SK-N-SH (cell line): Measurements from ENCODE around the gene PRKCB. TPM values are rescaled to one million over a fixed set of nuclear protein-coding genes. Genes with fewer than 3 reads are reported as not detected.

ENCODE experiments used
- CTCF ChIA-PET: fragments of 300-600, 350-600 bp; formaldehyde crosslinking; extraction: SDS; loops from one replicate; lab custom pipeline; 2021; lab: Yijun Ruan, JAX
- POLR2A ChIA-PET: fragments of 350-600 bp; sonication (Branson Sonifier 250); formaldehyde crosslinking; extraction: SDS; loops from one replicate; lab custom pipeline; 2020; ENCODE audit warnings: antibody characterized with exemption, inconsistent platforms; lab: Yijun Ruan, JAX
- DNase-seq: peaks from one replicate; pipeline ENCODE4 v3.0.0; 2012
- H2AFZ ChIP-seq: fragments of 200-600 bp; sonication (generic); 2 replicates; pipeline ENCODE4 v1.8.1; 2016; ENCODE audit warnings: antibody characterized with exemption, mild to moderate bottlenecking, low read depth
- H3F3A ChIP-seq: fragments of 200-600 bp; sonication (generic); replicated peaks from 2 replicates; pipeline ENCODE3; 2016; ENCODE audit warnings: antibody characterized with exemption, mild to moderate bottlenecking; ENCODE audit not compliant: insufficient read depth
- H3K27ac ChIP-seq, 2 experiments: fragments of 200-500 bp in 1 of 2; fragments of 200-600 bp in 1 of 2; sonication (Bioruptor generic) in 1 of 2; sonication (generic), shearing (Covaris generic) in 1 of 2; 2 replicates each; pipeline versions ENCODE4 v1.5.1 to v1.6.1; 2014 to 2016; ENCODE audit warnings: low read depth in 2 of 2, inconsistent platforms in 1 of 2, low read length in 1 of 2, mild to moderate bottlenecking in 1 of 2, mixed read lengths in 1 of 2
- H3K27me3 ChIP-seq: fragments of 200-600 bp; sonication (generic), shearing (Covaris generic); 2 replicates; pipeline ENCODE4 v1.6.1; 2016; ENCODE audit warnings: mixed run types; ENCODE audit not compliant: insufficient read depth
- H3K36me3 ChIP-seq, 2 experiments: fragments of 200-500 bp in 1 of 2; fragments of 200-600 bp in 1 of 2; sonication (Bioruptor generic) in 1 of 2; sonication (generic) in 1 of 2; replicated peaks in 1 of 2; 2 replicates each; pipeline versions ENCODE3 to v1.5.1; 2014 to 2016; ENCODE audit warnings: low read length in 1 of 2, mild to moderate bottlenecking in 1 of 2; ENCODE audit not compliant: insufficient read depth in 2 of 2, control insufficient read depth in 1 of 2
- H3K4me1 ChIP-seq, 2 experiments: fragments of 200-500 bp in 1 of 2; fragments of 200-600 bp in 1 of 2; sonication (Bioruptor generic) in 1 of 2; sonication (generic), shearing (Covaris generic) in 1 of 2; 2 replicates each; pipeline versions ENCODE4 v1.5.1 to v1.6.1; 2014 to 2016; ENCODE audit warnings: low read depth in 1 of 2, low read length in 1 of 2, mixed run types in 1 of 2; ENCODE audit not compliant: insufficient read depth in 2 of 2, control insufficient read depth in 1 of 2
- H3K4me2 ChIP-seq: fragments of 200-600 bp; sonication (generic), shearing (Covaris generic); 2 replicates; pipeline ENCODE4 v1.6.1; 2017; ENCODE audit warnings: mixed run types
- H3K4me3 ChIP-seq, 2 experiments: fragments of 200-500 bp in 1 of 2; fragments of 200-600 bp in 1 of 2; sonication (Bioruptor generic) in 1 of 2; sonication (generic), shearing (Covaris generic) in 1 of 2; 2 replicates each; pipeline versions ENCODE4 v1.5.1 to v1.8.1; 2014 to 2016; ENCODE audit warnings: low read depth in 2 of 2, inconsistent platforms in 1 of 2, low read length in 1 of 2, mild to moderate bottlenecking in 1 of 2, mixed read lengths in 1 of 2, moderate library complexity in 1 of 2
- H3K79me2 ChIP-seq: fragments of 200-600 bp; sonication (generic); 2 replicates; pipeline ENCODE4 v1.8.1; 2017; ENCODE audit warnings: mild to moderate bottlenecking; ENCODE audit not compliant: insufficient read depth
- H3K9ac ChIP-seq: fragments of 200-600 bp; sonication (generic); 2 replicates; pipeline ENCODE4 v1.6.1; 2017; ENCODE audit warnings: mixed run types
- H3K9me2 ChIP-seq: fragments of 200-600 bp; sonication (generic); 2 replicates; pipeline ENCODE4 v1.6.1; 2017; ENCODE audit warnings: mixed run types
- H3K9me3 ChIP-seq: fragments of 200-600 bp; sonication (generic); 2 replicates; pipeline ENCODE4 v1.6.1; 2017; ENCODE audit warnings: mixed run types, mild to moderate bottlenecking, moderate library complexity
- H4K20me1 ChIP-seq: fragments of 200-600 bp; sonication (generic); 2 replicates; pipeline ENCODE4 v1.6.1; 2017; ENCODE audit warnings: mild to moderate bottlenecking, mixed run types; ENCODE audit not compliant: insufficient read depth
- EP300 ChIP-seq, 2 experiments: IDR thresholded peaks; 2 replicates each; pipeline versions ENCODE4 v1.4.0 to v1.6.1; 2012; ENCODE audit warnings: borderline replicate concordance in 1 of 2, low read depth in 1 of 2, low read length in 1 of 2
- EZH2phosphoT487 ChIP-seq: fragments of 200-600 bp; sonication (generic); IDR thresholded peaks from 2 replicates; pipeline ENCODE4 v1.6.1; 2017; ENCODE audit warnings: low read depth, mixed run types, mild to moderate bottlenecking, antibody characterized with exemption, moderate library complexity, borderline replicate concordance
- FOXJ3 ChIP-seq: sonication (generic); formaldehyde crosslinking; IDR thresholded peaks from 2 replicates; pipeline ENCODE4 v1.5.1; 2020; ENCODE audit warnings: mild to moderate bottlenecking, missing genetic modification reagents
- FOXM1 ChIP-seq: IDR thresholded peaks from 2 replicates; pipeline ENCODE4 v1.4.0; 2012; ENCODE audit warnings: low read depth, mild to moderate bottlenecking
- GABPA ChIP-seq: IDR thresholded peaks from 2 replicates; pipeline ENCODE4 v1.4.0; 2012; ENCODE audit warnings: low read depth, mild to moderate bottlenecking
- GATA2 ChIP-seq: sonication (generic); formaldehyde crosslinking; IDR thresholded peaks from 2 replicates; pipeline ENCODE4 v1.5.0; 2020; ENCODE audit warnings: mild to moderate bottlenecking, missing genetic modification reagents
- NRF1 ChIP-seq: IDR thresholded peaks from 2 replicates; pipeline ENCODE4 v1.6.1; 2012; ENCODE audit warnings: low read depth, mild to moderate bottlenecking, low read length
- RAD21 ChIP-seq: IDR thresholded peaks from 2 replicates; pipeline ENCODE4 v1.6.1; 2012; ENCODE audit warnings: mild to moderate bottlenecking, low read length
- RXRA ChIP-seq: IDR thresholded peaks from 2 replicates; pipeline ENCODE4 v1.4.0; 2012; ENCODE audit warnings: low read depth, mild to moderate bottlenecking, borderline replicate concordance
- SIN3A ChIP-seq: IDR thresholded peaks from 2 replicates; pipeline ENCODE4 v1.6.1; 2012; ENCODE audit warnings: low read depth, mild to moderate bottlenecking, low read length, moderate library complexity, borderline replicate concordance
- WGBS: methylation state at CpG from one replicate; pipeline ENCODE4 v1.1.6; 2017; ENCODE audit warnings: low lambda C conversion rate; 5-methylcytosine and 5-hydroxymethylcytosine counted together
- polyA plus RNA-seq, 3 experiments: library from polyadenylated mRNA; depleted of rRNA; stranded (reverse); fragments of >200 nt; gene quantifications; 2 replicates each; pipeline ENCODE4 v1.2.3, GENCODE V29; 2012
- TF ChIP-seq, protein P1 (sequence below): fragments of 150-350 bp; IDR thresholded peaks from 2 replicates; pipeline ENCODE4 v1.6.1; 2017; ENCODE audit warnings: antibody characterized with exemption, low read length, low read depth, borderline replicate concordance
- TF ChIP-seq, protein P2 (sequence below): IDR thresholded peaks from 2 replicates; pipeline ENCODE4 v1.6.1; 2012; ENCODE audit warnings: mild to moderate bottlenecking, low read depth, low read length, moderate library complexity

Gene PRKCB
- polyA plus RNA-seq, 1 of the 3 experiments (the other 2 are of a cell fraction) = 0.12 TPM

DNA sequence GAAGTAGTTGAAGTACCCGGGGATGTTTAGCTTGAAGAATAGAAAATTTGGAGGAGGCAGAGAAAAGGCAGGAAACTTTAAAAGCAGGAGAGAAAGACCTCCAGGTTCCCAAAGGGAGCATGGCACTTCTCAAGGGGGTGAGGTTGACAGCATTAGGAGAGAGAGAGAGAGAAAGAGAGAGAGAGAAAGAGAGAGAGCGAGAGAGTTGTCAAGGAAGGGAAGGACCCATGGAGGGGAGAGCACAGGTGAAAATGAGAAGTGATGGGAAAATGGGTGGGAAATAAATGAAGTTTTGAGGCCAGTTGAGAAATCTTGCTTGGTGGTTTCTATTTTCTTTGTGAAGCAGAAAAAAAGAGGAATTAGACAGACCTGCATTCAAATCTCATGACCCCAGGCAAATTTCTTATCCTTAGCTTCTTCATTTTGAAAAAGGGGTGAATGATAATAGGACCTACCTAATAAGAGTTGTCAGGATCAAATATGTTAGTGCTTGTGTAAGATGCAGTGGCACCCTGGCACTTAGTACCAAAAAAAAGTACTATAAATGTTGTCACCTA, 24.0 kb downstream of the PRKCB start (continued):
- TF ChIP-seq, protein P1, sequence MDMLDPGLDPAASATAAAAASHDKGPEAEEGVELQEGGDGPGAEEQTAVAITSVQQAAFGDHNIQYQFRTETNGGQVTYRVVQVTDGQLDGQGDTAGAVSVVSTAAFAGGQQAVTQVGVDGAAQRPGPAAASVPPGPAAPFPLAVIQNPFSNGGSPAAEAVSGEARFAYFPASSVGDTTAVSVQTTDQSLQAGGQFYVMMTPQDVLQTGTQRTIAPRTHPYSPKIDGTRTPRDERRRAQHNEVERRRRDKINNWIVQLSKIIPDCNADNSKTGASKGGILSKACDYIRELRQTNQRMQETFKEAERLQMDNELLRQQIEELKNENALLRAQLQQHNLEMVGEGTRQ = no peak
- TF ChIP-seq SIN3A = no peak

DNA sequence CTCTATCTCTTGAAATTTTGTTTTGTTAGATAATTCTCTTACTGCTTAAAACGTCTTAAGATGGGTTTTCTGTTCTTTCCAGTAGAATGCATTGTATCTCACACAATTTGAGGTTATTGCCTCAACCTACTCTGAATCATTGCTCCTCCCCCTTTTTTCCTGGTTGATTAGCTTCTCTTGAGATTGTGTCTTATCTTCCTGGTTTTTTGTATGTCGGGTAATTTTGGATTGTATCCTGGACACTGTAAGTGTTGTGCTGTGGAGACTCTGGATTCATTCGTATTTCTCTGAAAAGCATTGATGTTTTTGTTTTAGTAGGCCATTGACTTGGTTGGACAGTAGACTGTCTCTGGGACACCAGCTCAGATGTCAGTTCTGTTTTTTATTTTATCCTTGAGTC, 26.1 kb downstream of the PRKCB start:
- Histone ChIP-seq H3K9ac (no peak overlapping the region), H3K9me2 (no peaks in the 10 kb centered on the region), H3K4me3 (no peak overlapping the region), H2AFZ (no peak overlapping the region), H3K36me3 (no peaks in the 10 kb centered on the region), H3K27me3 (no peaks in the 10 kb centered on the region), H4K20me1 (no peaks in the 10 kb centered on the region), H3F3A (no peaks in the 10 kb centered on the region), H3K4me2 (no peak overlapping the region), H3K4me1 (peaks cover 0 to 20% of the 10 kb centered on the region in 2 experiments; a peak in 1 of 4 replicates), H3K9me3 (no peaks in the 10 kb centered on the region), H3K79me2 (no peaks in the 10 kb centered on the region), H3K27ac (no peak overlapping the region)
- ChIA-PET CTCF (interaction anchor here (0.8 kb wide), 1 partner anchor 11 kb away, joined by 3 read pairs; no protein-coding TSS in a partner anchor), POLR2A (interaction anchor here (0.6 kb wide), 1 partner anchor 470 kb away, joined by 4 read pairs; no protein-coding TSS in a partner anchor)
- WGBS = 20% methylated on average over 3 of the region's 3 CpGs
- no peak for DNase-seq
- TF ChIP-seq, protein P2, sequence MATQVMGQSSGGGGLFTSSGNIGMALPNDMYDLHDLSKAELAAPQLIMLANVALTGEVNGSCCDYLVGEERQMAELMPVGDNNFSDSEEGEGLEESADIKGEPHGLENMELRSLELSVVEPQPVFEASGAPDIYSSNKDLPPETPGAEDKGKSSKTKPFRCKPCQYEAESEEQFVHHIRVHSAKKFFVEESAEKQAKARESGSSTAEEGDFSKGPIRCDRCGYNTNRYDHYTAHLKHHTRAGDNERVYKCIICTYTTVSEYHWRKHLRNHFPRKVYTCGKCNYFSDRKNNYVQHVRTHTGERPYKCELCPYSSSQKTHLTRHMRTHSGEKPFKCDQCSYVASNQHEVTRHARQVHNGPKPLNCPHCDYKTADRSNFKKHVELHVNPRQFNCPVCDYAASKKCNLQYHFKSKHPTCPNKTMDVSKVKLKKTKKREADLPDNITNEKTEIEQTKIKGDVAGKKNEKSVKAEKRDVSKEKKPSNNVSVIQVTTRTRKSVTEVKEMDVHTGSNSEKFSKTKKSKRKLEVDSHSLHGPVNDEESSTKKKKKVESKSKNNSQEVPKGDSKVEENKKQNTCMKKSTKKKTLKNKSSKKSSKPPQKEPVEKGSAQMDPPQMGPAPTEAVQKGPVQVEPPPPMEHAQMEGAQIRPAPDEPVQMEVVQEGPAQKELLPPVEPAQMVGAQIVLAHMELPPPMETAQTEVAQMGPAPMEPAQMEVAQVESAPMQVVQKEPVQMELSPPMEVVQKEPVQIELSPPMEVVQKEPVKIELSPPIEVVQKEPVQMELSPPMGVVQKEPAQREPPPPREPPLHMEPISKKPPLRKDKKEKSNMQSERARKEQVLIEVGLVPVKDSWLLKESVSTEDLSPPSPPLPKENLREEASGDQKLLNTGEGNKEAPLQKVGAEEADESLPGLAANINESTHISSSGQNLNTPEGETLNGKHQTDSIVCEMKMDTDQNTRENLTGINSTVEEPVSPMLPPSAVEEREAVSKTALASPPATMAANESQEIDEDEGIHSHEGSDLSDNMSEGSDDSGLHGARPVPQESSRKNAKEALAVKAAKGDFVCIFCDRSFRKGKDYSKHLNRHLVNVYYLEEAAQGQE = no peak
- TF ChIP-seq RAD21 = no peak
- no peak for TF ChIP-seq GABPA
- TF ChIP-seq GATA2 (CRISPR knock-in tag) = no peak
- no peak for TF ChIP-seq RXRA
- TF ChIP-seq FOXJ3 (CRISPR knock-in tag) = no peak
- no peak for TF ChIP-seq EP300 (IDR thresholded peaks at IDR 0.05; ENCODE audit: borderline replicate concordance in 1 of 2, low read depth in 1 of 2, low read length in 1 of 2)
- no peak for TF ChIP-seq FOXM1
- TF ChIP-seq NRF1 = no peak
- TF ChIP-seq EZH2phosphoT487 = no peak
